ENCODE data around the gene PRDX1.

DNA sequence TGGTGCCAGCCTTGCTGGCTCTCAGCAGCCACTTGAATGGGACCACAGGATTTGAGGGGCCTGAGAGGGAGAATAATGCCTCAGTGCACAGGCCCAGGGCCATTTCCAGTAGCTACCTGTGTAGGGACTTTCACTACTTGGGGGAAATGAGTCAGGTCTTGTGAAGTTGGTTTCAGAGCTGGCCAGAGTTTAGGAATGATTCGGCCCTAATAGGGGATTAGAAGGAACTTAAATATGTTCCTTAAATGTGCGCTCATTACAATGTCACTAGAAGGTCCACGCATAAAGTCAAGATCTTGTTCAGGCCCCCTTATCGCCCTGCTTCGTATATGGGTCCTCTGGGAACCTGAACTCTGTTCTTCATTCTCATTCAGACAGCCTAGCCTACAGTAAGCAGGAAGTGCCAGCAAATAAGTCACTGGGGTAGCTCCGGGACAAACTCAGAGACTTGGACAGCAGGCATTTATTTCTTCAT is 23.4 kb upstream of the PRDX1 start:
- TF ChIP-seq CTCF (IDR thresholded peaks at IDR 0.05; ENCODE audit: low read length): no peak
- TF ChIP-seq EZH2 (optimal IDR thresholded peaks at IDR 0.05; ENCODE audit: low read depth, low read length): no peak
- TF ChIP-seq EZH2phosphoT487 (IDR thresholded peaks at IDR 0.05; ENCODE audit: low read length): no peak
